GM20000 (cell line): ENCODE data around the gene ELAVL1.

ENCODE experiments used
- DNase-seq: peaks from one replicate; pipeline ENCODE4 v3.0.0; 2012; ENCODE audit warnings: low spot score
- TF ChIP-seq, protein P1 (sequence below): IDR thresholded peaks from 2 replicates; pipeline ENCODE4 v1.5.1; 2012; ENCODE audit warnings: mild to moderate bottlenecking, control low read depth; ENCODE audit errors: extremely low read depth, missing control alignments

Gene ELAVL1

DNA sequence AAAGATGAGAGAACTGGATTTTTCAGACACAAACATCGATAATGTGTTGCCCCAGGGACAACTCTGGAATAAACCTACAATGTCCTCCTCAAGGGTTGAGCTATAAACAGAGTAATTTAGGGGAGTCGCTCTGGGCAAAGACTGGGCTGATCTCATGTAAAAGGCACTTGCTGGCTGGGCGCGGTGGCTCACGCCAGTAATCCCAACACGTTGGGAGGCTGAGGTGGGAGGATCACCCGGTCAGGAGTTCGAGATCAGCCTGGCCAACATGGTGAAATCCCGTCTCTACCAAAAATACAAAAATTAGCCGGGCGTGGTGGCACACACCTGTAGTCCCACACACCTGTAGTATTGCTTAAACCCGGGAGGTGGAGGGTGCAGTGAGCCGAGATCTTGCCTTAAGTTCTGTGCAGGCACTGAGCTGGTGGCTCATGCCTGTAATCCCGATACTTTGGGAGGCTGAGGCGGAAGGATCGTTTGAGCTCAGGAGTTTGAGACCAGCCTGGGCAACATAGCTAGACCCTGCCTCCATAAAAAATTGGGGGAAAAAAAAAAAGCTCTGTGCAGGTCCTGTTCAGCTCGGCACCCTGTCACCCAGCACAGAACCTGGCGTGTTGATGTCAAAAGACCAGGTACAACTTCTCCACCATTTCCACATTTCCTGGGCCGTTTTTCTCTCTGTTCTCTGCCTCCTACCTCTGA lies 63.4 kb downstream of the ELAVL1 start:
- TF ChIP-seq, protein P1, sequence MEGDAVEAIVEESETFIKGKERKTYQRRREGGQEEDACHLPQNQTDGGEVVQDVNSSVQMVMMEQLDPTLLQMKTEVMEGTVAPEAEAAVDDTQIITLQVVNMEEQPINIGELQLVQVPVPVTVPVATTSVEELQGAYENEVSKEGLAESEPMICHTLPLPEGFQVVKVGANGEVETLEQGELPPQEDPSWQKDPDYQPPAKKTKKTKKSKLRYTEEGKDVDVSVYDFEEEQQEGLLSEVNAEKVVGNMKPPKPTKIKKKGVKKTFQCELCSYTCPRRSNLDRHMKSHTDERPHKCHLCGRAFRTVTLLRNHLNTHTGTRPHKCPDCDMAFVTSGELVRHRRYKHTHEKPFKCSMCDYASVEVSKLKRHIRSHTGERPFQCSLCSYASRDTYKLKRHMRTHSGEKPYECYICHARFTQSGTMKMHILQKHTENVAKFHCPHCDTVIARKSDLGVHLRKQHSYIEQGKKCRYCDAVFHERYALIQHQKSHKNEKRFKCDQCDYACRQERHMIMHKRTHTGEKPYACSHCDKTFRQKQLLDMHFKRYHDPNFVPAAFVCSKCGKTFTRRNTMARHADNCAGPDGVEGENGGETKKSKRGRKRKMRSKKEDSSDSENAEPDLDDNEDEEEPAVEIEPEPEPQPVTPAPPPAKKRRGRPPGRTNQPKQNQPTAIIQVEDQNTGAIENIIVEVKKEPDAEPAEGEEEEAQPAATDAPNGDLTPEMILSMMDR = no peak
- DNase-seq = no peak

DNA sequence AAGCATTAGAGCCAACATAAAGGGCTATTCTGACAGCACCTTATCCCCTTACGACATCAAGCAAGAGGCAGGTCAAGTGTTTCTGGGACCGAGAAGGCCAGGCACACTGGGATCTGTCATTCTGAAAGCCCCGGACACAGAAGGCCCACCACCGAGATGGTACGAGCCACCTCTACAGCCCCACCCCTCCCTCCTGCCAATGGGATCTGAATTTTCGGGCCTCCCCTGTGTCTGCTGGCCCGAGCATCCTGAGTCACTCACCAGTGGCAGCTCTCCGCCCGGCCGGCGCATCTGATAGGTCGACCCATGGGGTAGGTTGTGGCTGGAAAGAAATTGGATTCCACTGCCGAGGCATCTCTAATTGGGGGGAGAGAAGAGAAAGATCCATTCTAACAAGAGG lies 64.6 kb downstream of the ELAVL1 start:
- TF ChIP-seq, protein P1 = no peak

DNA sequence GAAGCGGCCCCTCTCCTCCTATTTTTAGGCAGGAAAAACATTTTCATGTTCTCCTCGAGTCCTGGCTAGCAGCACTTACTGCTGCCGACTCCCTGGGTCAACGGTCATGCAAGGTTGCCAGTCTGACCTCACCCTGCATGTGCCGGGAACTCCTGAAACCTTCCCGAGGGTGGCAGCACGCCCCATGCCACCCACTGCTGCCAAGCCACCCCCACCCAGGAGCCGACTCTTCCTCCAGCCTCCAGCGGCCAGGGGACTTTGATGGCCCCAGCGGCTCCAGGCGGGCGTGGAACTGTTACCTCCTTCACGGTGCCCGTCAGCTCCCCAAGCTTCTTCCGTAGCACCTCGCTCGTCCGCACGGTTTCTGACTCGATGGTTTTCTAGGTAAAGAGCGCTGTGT lies 70.7 kb downstream of the ELAVL1 start:
- no peak for DNase-seq
- TF ChIP-seq, protein P1 = no peak

More for the DNA sequence above, 64.6 kb downstream of the ELAVL1 start:
- DNase-seq = no peak

DNA sequence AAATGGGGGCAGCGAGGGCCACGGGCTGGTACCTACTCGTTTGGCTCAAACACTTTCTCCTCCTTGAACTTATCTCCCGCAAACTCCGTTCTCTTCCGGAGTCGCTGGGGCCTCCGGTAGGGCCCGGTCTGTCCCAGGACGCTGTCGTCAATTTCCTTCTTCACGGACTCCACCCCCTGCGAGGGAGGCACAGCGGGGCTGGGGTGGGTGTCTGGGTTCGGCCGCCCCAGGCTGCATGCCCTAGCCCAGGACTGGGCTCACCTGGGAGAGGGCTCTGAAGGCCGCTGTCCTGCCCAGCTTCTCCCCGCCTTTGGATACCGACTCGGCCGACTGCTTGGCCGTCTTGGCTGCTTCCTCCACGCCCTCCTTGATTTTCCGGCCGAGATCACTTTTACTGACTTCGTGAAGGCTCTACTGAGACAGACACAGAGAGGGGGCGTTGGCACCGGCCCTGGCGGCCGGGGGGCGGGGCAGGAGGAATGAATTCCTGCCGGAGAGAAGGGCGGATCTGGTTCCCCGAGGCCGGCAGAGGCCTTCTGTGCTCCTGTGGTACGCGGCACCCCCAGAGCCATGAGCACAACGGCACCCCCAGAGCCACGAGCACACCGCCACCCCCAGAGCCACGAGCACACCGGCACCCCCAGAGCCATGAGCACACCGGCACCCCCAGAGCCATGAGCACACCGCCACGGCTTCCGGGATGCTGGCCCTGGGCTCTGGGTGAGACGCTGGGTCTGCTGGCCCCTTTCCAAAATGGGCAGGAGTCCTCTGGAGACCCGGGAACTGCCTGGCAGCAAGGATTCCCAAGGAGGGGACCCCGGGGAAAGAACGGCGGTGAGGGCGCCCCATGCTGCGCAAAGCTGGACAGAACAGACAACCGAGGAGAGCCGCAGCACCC lies 71.4 kb downstream of the ELAVL1 start:
- TF ChIP-seq, protein P1 = no peak

DNA sequence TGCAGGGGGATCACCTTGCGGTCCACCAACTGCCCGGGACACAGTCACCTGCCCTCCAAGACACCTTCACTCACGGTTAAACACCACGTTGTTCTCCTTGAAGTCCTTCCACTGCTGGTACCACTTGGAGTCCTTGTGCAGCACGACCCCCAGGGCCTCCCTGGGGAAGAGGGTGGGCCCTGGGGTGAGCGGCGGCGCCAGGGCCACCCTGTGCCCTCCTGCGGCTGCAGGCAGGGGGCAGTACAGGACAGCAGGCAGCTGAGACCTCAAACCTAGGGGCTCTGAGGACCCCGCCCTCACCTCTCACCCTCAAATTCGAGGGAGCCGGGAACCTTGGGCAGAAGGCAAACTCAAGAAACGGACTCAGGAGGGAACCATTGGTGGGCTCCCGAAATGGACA lies 72.0 kb downstream of the ELAVL1 start:
- DNase-seq = no peak
- TF ChIP-seq, protein P1 = no peak

More for the DNA sequence above, 71.4 kb downstream of the ELAVL1 start:
- no peak for DNase-seq

DNA sequence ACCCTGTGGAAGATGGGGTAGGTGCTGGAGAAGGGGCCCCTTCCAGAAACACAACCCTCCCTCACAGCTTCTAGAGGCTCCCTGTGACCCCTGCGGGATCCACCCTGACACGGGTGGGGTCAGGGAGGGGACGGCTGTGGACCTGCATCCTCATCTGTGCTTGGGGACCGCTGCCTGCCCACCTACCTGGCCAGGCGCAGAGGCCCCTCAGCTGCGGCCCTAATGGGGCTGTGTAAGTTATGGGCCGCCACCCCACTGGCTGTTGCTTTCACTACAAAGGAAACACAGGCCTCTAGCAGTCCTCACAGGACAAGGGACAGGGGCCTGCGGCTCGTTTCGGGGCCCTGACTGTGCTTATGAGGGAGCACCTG lies 72.5 kb downstream of the ELAVL1 start:
- no peak for DNase-seq
- TF ChIP-seq, protein P1 = no peak

DNA sequence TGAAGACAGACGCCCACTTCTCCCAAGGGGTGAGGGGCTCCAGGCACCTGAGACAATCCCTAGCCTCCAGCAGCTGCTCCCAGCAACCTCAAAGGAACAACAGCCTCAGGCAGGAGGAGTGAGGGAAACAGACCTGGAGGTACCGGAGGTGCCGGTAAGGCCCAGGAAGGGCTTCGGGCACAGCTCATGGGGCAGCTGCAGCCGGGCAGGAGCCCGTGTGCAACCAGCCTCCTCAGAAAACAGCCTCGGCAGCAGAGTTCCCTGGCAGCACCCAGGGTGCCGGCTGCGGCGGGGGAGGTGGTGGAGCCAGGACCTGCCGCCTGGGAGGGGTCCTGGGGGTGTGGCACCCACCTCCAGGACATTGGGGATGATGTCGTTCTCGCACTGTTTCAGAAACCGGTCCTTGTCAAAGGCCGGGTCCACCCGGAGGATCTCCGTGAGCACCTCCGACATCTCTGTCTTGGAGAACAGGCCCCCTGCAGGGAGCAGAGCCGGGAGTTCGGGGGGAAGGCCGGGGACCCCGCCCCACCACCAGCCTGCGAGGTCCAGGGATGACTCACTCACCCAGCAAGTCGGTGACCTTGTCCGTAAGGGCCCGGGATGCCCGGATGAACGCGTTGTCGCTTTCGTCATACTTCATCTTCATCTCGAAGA lies 73.0 kb downstream of the ELAVL1 start:
- TF ChIP-seq, protein P1 = no peak
- DNase-seq = no peak
